GM19455 (cell line): ENCODE data around the gene HES4.

ENCODE experiments used
- ATAC-seq: cut with Tn5 transposase; IDR thresholded peaks from one replicate; pipeline ENCODE4 v1.9.1; 2021; ENCODE audit not compliant: unreplicated experiment

Gene HES4

DNA sequence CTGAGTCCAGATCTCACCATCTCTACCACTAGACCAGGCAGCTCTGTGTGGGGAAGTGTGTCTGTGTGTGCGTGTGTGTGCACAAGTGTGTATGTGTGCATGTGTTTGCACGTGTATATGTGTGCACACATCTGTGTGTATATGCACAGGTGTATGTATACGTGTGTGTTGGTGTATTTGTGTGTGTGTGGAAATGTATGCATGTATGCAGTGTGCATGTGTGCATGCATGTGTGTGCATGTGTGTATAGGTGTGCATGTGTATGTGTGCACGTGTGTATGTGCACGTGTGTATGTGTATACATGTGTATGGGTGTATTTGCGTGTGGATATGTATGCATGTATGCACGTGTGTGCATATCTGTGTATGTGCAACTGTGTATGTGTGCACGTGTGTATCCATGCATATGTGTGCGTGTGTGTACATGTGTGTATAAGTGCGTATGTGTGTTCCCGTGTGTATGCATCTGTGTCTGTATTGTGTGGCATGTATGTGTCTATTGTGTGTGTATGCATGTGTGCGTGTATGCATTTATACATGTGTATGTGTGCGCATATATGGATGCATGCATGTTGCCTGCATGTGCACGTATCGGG is 30.5 kb downstream of the HES4 start:
- ATAC-seq, result no peak

DNA sequence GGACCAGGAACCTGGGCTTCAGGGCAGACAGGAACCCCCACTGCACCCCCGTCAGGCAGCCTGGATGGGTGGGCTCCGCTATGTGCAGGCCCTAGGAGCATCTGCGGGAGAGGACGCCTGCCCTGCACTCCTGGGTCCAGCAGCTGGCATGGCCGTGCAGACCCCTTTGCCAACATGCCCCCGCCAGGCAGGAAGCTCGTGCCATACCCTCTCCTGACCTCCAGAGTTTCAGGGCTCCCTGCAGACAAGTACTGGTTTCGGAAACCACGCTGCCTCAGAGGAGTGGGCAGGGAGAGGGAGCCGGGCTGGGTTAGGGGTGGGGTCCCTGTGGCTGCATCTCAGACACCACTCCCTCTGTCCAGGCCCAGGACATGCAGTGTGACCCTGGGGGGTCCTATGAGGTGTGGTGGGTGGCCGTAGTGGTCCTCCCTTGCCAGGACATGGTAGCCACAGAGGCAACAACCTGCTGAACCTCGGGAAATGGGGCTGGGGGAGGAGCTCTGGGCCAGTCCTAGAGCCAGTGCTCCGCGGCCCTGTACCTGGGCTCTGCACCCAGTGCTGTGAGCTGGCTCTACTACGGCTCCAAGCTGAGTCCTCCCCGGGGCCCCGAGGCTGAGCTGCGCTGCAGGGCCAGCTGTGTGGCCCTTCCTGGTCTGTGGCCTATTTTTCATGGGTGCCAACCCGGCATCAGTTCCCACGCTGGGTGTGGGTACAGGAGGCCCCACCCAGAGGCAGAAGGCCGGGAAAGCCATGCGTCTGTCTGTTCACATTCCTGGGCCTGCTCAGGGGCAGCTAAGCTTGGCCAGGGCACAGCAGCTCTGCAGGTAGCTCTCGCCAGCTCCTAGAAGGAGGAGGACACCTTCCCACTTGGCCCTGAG is 32.2 kb downstream of the HES4 start:
- ATAC-seq, result no peak

DNA sequence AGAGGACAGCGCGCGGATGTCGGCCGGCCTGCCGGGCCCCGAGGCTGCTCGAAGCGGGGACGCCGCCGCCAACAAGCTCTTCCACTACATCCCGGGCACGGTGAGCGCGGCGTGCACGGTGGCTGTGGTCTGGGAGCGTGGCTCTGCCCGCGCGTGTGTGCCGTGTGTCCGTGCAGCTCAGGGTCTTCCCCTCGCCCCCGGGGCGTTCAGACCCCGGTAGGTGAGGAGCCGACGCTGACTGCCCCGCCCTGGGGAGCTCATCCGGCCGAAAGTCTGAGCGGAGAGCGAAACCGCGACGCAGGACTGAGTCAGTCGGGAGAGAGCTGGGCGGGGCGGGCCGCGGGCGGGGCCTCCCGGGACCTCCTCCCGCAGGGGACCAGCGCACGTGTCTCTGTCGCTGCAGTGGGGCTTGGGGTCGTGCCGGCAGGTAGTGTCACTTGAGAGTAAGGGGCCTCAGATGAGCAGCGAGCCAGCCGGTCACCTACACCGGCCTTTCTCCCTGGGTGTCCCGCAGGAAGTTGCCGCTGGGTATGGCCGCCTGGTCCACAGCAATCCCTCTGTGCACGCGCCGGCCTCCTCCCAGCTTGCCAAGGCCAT is 33.1 kb downstream of the HES4 start:
- peak; percentile 62 for ATAC-seq

DNA sequence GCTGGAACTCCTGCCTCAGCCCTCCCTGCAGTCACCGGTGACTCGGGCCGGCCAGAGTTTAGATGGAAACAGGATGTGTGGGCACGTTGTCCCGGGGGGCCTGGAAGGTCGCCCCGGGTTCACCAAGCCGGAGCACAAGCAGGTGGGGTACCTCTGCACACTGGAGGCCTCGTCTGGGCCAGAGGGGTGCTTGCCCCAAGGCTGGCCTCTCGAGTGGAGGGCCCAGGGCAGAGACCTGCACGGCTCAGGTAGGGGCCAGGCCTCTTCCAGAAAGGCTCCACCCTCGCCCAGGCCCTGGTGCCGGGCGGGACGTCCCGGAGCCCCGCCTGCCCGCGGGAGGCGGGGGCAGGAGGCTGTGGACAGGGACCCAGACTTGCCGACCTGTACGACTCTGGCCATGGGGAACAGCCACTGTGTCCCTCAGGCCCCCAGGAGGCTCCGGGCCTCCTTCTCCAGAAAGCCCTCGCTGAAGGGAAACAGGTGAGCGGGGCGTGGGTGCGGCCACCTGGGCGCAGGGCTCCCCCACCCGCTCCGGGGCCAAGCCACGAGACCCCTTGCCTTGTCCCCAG is 33.7 kb downstream of the HES4 start, which contains the start of gene PLEKHN1:
TSS of gene PLEKHN1 (plus strand) at position 348 of the 569 bp plus-strand sequence. CDS start at position 398, 50 bp downstream.
- ATAC-seq, result peak; percentile 36

DNA sequence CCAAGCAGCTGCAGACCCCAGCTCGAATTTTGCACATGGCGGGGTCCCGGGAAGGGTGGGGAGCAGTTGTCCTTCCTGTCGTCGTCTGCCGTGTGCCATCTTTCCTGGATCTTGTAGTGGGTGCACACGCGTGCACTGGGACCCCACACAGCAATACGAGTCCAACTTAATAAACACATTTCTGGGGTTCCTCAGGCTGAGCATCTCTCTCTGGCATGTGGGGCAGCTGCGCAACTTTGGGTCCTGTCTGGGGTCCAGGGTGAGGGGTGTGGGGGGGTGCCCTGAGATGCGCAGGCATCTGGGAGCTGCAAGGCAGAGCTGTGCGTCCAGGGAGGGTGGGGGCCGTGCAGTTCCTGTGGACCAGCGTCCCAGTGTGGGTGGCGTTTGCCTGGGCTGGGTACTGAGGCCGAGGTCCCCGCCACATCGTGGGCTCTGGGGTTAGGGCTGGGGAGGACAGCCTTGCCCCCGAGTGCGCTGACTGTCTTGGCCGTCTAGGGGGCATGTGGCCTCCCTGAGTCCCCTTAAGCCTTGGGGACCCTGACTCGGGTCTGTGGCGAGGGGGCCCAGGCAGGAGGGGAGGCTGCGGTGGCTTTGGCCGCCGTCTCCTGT is 34.3 kb downstream of the HES4 start:
- ATAC-seq, result no peak

DNA sequence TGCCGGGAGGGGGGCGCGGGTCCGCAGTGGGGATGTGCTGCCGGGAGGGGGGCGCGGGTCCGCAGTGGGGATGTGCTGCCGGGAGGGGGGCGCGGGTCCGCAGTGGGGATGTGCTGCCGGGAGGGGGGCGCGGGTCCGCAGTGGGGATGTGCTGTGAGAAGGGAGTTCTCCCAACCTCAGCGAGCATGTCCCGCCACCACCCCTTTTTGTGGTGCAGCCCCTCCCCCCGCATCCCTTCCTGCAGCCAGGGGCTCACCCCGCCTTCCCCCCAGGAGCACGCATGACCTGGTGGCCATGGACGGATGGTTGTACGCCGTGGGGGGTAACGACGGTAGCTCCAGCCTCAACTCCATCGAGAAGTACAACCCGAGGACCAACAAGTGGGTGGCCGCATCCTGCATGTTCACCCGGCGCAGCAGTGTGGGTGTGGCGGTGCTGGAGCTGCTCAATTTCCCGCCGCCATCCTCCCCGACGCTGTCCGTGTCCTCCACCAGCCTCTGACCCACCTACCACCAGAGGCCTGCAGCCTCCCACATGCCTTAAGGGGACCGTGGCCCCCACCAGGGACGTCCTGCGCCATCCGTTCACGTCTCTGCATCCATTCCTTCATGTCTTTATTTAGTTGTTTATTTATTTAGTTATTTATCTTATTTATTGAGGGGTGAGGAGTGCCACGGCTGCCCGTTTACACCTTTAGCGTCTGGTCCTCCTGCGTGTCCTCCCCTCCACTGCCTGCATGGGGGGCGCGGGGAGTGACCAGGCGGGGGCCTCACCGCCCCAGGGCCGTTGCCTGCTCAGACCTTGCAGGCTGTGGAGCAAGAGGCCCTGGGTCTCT is 35.0 kb downstream of the HES4 start:
- no peak for ATAC-seq

DNA sequence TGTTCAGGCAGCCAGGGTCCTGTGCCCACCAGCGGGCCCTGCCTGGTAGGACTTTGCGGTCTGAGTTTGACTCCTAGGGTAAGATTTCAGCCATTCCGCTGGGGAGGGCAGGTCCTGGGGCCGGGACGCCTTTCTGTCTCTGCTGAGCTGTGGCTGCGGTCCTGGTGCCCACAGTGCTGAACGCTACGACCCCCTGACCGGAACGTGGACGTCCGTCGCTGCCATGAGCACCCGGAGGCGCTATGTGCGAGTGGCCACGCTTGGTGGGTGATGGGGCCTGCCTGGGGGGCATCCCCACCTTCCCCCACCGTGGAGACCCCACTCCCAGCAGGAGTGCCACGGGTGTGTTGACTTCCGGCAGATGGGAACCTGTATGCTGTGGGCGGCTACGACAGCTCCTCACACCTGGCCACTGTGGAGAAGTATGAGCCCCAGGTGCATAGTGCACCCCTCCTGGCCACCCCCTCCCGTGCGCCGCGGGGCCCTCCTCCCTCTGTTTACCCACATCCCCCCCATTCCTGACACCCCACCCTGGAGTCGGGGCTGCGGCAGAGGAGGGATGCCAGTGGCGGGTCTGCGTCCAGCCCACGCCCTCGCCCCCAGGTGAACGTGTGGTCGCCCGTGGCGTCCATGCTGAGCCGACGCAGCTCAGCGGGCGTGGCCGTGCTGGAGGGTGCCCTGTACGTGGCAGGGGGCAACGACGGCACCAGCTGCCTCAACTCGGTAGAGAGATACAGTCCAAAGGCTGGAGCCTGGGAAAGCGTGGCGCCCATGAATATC is 36.0 kb downstream of the HES4 start:
- ATAC-seq, result no peak

DNA sequence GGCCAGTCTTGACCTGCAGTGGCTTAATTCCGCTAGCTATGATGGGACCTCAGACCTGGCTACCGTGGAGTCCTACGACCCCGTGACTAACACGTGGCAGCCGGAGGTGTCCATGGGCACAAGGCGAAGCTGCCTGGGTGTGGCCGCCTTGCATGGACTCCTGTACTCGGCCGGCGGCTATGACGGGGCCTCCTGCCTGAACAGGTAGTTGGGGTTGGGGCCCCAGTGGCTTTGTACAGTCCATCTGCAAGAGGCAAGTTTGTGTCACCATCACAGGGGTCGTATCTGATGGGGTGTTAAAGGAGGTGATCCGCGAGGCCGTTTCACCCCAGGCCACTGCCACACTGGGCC is 36.6 kb downstream of the HES4 start:
- ATAC-seq, result no peak

DNA sequence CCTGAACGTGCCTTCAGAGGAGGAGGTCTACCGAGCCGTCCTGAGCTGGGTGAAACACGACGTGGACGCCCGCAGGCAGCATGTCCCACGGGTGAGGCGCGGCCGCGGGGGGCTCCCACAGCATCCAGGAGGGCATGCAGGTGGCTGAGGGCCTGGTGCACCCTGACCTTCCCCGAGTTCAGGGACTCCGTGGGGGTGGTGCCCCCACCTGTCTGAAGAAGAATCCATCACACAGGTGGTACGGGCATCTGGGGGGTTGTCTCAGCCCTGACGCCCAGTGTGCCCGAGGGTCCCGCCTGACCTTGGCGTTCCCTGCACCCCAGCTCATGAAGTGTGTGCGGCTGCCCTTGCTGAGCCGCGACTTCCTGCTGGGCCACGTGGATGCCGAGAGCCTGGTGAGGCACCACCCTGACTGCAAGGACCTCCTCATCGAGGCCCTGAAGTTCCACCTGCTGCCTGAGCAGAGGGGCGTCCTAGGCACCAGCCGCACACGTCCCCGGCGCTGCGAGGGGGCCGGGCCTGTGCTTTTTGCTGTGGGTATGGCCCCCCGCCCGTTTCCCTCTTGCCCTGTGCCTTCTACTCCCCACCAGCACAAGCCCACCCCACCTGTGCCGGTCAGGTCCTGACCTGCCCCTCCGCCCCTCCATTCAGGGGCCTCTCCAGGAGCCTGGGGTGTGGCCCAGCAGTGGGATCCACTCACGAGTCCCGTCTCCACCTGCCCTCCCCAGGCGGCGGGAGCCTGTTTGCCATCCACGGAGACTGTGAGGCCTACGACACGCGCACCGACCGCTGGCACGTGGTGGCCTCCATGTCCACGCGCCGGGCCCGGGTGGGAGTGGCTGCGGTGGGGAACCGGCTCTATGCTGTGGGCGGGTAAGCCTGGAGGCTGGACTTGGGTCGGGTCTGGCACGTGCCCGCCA is 37.3 kb downstream of the HES4 start:
- ATAC-seq, result no peak

DNA sequence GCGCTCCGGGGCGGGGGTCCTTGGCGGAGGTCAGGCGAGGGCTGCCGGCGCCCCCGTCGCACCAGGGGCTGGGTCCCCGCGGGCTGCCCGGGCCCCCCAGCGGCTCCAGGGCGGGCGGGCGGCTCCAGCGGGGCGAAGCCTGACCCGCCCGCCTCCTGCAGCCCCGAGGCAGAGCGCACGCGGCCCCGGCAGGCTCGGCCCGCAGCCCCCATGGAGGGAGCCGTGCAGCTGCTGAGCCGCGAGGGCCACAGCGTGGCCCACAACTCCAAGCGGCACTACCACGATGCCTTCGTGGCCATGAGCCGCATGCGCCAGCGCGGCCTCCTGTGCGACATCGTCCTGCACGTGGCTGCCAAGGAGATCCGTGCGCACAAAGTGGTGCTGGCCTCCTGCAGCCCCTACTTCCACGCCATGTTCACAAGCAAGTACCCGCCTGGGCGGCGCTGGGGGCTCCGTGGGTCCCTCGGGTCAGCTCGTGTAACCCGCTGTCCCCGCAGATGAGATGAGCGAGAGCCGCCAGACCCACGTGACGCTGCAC is 38.7 kb downstream of the HES4 start:
- ATAC-seq, result no peak

DNA sequence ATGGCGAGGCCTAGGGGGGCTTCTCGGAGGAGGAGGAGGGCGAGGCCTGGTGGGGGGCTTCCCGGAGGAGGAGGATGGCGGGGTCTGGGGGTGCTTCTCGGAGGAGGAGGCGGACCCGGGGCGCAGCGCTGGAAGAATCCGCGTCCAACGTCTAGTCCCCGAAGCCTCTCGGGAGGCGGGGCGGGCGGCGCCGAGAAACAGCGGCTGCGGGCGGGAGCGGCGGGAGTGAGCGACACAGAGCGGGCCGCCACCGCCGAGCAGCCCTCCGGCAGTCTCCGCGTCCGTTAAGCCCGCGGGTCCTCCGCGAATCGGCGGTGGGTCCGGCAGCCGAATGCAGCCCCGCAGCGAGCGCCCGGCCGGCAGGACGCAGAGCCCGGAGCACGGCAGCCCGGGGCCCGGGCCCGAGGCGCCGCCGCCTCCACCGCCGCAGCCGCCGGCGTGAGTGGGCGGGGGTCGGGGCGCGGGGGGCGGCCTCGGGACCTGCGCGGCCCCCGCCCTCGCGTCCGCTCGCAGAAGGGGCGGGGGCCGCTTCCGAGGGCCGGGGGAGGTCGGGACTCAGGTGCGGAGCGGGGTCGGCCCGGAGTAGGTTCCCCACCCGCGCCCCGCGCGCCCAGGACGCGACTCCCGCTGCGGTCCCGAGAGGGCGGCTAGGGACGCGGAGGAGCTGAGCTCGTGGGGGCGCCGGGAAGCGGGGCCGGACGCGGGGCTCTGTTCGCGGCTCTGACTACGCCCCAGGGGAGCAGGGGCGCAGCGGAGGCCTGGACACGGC is 39.4 kb downstream of the HES4 start, which contains the start of gene KLHL17:
TSS of gene KLHL17 (plus strand) at position 222 of the 769 bp plus-strand sequence. CDS start at position 332, 110 bp downstream.
- ATAC-seq, result no peak

DNA sequence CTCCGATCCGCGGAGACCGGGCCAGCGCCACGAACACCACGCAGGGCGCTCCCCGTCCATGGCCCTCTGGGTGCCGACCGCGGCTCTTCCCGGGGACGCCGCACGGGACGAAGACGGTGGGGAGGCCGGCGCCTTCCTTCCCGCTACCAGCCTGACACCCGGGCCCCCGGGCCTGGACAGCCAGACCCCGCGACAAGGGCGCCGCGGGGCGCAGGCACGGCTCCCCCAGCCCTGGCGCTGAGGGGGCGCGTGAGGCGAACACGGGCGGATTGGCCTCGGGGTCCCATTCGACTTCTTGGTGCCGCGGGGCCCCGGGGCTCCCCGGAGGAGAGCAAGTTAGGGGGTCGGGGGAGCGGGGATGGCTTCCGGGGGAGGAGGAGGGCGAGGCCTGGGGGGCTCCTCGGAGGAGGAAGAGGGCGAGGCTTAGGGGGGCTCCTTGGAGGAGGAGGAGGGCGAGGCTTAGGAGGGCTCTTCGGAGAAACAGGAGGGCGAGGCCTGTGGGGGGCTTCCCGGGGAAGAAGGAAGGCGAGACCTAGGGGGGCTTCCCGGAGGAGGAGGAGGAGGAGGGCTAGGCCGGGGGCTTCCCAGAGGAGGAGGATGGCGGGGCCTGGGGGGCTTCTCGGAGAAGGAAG is 40.0 kb downstream of the HES4 start:
- no peak for ATAC-seq

DNA sequence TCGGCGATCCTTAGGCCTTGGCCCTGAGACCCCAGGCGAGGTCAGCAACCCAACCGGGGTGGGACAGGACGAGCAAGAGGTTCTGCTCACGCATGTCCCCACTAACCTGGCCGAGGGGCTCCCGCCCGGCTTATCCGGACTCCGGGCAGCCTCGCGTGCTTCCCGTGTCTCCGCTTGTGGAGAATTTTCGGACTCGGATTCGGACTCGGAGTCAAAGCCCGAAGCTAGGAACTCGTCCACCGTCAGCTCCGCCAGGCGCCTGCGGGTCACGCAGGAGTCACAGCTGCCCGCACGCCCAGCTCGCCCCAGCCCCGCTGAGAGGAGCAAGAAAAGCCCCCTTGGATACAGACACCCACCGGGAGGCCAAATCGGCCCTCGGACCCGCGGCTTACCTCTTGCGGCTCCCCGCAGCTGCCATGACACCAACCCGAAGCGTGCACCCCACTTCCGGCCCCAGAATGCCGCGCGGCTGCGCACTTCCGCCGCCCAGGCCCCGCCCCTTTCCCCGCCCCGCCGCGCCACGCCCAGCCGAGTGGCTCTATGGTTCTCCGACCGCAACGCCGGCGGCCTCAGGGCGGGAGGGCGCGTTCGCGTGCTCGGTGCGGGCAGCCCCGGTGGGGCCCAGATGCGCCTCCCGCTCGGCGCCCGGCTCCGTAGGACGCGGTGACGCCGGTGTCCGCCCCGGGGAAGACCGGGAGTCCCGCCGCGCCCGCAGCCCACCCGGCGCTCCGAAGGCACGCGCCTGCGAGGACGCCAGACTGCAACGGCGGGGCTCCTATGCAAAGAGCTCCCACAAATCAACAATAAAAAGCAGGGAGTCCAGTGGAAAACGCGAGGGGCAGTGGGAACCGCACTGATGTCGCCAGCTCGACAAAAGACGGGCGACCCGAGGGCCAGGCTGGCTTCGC is 40.8 kb downstream of the HES4 start, which contains the start of gene NOC2L:
TSS of gene NOC2L (minus strand) at position 434 of the 908 bp plus-strand sequence. CDS start at position 418, 16 bp downstream.
- peak; percentile 63 for ATAC-seq

DNA sequence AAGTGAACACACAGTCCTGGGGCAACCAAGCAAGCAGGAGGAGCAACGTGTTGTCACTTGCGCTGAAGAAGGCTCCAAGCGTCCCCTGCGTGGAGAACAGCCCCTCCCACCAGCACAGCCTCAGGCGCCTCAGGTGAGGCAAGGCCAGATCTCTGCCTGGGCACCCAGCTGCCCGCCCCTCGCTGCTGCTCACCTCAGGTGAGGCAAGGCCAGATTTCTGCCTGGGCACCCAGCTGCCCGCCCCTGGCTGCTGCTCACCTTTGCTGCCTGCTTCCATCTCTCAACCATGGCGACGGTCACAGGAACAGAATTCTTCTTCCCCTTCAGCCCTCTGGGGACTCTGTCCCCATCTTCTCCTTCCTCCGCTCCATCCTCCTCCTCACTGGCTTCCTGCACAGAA is 43.3 kb downstream of the HES4 start:
- ATAC-seq, result no peak

DNA sequence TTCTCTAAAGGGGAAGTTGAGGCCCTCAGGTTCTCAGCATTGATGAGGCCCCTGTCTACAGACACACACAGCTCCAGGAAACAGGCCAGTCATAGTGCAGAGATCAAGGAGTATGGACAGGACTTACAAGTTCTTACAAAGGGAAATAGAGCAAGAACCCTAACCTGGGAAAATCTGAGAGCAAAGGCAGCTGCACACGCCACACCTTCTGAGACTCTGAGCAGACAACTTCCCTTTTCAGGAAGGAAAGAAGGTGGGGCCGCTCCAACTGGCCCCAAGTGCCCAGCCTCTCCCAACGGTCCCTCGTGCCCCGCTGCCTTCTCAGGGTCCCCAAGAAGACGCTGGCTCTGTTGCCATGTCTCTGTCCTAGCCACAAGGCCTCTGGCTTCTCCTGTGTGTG is 44.4 kb downstream of the HES4 start:
- ATAC-seq, result no peak

DNA sequence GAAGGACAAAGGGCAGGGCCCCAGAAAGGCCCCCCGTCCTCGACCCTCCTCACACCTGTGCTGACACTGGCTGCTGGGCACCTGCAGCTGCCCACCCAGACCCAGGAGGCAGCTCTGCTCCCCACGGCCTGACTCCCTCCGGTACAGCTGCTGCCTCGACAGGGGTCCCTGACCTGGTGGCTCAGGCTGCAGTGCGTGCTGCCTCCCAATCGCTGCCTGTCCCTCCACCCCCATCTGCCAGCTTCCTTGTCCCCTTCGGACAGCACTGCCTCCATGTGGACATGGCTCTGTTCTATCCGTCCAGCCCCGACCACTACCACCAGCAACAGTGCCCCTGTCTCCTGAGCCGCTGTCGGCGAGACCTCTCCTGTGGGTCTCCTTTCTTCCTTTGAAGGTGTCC is 45.0 kb downstream of the HES4 start:
- ATAC-seq, result no peak
